Posterior cingulate gyrus (tissue), 11 donors: ENCODE results near the gene FMNL2.

Experiments
- DNase-seq, 10 donors: peaks; one replicate each; pipeline versions ENCODE4 v3.0.0 to v3.0.0-alpha.2; 2020 to 2021; ENCODE audit warnings: mixed read lengths in 3 of 10
- intact Hi-C: fragments of 100-400 bp; cut with DNase I; formaldehyde crosslinking; loops from one replicate; pipeline ENCODE4 v1.15.1; 2023

The FMNL2 gene

DNA sequence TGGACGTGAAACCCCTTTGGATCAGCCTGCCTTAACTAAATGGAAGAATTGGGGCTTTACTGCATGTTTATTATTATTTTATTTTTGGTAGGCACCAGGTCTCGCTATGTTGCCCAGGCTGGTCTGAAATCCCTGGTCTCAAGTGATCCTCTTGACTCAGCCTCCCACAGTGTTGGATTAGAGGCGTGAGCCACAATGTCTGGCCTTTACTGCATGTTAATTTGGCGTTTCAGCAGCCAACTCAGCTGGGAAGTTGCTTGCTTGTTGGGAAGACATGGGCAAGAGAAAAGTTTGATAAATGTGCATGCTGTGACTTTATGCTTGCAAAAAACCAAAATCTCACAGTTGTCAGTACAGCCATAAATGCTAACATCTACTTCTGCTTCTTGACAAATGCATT, 105.1 kb downstream of the FMNL2 start:
- intact Hi-C loops: no loop called here
- DNase-seq: no peak

DNA sequence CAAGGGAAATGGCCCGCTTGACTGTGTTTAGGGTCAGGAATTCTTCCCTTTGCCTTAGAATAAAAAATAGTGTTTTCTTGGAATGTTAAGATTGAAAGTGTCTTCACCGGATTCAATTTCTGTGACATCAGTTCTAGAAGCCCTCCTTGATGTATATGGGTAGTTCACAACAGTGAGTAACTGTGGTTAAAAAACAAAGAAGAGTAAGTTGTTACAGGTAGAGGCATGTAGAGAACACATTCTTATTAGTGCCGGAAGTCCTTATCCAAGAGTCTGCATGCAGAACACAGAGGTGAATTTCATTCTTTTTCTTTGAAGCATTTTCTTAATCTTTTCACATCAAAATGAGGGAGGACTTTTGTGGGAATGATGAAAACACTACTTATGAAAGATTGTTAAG, 105.5 kb downstream of the FMNL2 start:
- intact Hi-C loops: no loop called here
- no peak for DNase-seq

DNA sequence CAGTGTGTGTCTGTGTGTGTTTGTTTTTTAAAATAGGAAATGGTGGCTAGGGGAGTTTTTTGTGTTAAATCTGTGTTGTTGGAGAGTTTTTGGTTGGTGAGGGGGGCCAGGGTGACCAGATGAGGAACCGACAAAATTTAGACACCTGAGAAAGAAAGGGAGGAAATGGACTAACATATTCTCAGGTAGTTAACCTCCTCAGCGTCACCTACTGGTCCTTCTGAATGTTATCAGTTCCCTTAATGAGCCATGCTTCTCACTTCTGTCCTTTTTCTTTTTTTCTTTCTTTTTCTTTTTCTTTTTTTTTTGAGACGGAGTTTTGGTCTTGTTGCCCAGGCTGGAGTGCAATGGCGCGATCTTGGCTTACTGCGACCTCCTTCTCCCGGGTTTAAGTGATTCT, 107.0 kb downstream of the FMNL2 start:
- DNase-seq: no peak
- intact Hi-C loops: no loop called here

DNA sequence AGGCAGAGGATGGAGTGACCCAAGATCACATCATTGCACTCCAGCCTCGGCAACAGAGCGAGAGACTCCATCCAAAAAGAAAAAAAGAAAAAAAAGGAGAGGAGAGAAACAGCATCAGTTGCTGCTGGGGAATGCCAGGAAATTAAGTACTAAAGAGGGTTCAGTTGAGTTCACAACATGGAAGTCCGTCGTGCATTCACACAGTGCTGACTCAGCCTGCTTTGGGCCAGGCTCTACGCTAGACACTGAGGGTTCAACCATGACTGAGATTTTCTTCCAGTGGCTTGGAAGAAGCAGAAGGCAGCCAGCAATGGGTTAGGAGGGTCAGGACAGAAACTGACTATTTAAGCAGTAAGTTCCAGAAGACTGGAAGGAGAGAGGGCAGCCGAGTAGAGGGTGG, 108.8 kb downstream of the FMNL2 start:
- intact Hi-C loops: no loop called here
- DNase-seq: no peak

DNA sequence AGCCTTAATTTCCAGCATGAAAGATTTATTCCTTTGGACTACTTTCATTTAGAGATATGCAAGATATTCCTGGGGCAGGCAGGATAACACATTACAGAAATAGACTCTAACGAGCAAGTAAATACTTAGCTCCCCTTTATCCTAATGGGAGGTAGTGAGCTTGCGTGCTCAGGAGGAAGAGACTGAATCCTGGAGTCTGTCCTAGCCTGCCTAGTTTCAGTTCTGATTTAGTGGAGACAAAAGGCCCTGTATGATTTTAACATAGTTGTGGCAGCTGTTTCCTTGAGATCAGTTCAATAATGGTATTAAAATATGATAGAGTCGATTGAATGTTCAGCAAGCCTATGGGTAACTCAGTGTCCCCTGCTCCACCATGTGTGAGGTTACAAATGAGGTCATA, 109.5 kb downstream of the FMNL2 start:
- no peak for DNase-seq
- intact Hi-C loops: no loop called here

DNA sequence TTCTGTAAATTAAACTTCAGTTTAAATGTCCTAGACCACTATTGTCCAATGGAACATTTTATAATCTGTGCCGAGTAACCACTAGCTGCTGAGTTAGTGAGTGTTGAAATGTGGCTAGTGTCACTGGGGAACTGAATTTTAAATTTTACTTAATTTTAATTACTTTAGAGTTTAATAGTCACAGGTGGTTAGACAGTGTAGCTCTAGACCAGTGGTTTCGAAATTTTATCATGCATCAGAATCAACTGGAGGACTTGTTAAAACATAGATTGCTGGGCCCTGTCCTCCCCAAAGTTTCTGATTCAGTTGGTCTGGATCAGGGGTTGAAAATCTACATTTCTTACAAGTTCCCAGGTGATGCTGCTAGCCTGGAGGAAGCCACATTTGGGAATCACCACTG, 110.4 kb downstream of the FMNL2 start:
- intact Hi-C loops: no loop called here
- DNase-seq: no peak

DNA sequence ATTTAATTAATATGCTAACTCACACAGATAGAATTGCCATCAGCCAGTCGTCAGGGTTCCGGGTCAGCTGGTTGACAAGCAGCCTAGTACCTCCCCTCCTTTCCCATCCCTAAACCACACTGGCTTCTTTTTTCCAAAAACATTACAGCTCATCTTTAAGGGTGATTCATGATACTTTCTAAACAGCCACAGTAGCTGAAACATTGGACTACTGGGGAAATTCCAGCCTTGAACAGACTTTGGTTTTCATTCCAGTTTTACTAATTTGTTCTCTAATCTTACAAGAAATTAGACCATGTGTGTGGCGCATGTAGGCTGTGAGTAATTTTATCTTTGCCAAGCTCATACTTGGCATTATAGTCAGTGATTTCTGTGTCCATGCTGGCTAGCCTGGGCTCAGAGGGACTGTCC, 110.8 kb downstream of the FMNL2 start:
- DNase-seq: no peak
- intact Hi-C loops: no loop called here

DNA sequence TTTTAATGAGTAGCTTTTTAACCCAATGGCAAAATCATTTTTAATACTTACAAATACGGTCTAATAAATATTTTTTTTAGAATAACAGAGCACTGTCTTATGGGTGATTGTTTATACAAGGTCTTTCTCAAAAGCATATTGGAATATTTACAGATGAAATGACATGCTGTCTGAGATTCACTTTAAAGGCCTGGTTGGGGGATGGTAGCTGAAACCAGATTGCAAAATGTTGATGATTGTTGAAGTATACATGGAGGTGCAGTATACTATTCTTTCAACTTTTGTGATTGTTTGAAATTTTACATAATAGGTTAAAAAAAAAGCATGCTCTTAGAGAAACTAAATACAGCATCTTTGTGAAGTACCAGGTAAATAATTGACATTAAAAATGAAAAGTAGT, 111.2 kb downstream of the FMNL2 start:
- no peak for DNase-seq
- intact Hi-C loops: no loop called here

DNA sequence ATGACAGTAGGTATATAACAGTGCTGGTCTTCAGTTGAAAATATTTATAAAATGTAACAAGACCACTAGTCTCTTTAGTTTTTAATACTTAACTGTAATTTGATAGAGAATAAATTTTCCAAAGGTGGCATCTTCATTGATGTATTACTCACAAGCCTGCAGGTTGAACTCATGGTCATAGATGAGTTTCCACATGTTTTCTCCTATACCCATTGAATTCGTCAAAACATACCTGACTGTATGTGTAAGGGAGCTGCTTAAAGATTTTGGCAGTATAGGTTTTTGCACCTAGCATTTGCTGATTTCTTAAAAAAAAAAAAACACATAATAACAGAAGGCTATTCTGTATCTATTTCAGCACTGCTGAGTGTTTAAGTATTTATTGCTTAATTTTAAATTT, 112.9 kb downstream of the FMNL2 start:
- no peak for DNase-seq
- intact Hi-C loops: no loop called here

DNA sequence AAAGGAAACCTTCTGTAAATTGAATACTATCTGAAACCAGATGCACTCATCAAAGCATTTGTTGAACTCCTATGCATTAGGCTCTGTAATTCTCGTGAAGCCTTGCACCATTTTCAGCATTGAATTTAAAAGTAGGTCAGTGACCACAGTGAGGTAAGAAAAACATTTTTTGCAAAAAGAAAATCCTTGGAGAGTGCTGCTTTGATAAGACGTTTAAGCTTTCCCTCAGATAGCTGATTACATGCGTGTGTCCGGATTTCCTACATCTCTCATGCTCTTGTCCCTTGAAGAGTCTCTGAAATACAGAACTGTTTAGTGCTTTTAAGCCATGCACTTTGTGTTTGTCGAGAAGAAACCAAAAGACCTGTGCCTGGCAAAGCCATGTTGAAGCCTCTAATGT, 113.6 kb downstream of the FMNL2 start:
- DNase-seq: no peak
- intact Hi-C loops: no loop called here

DNA sequence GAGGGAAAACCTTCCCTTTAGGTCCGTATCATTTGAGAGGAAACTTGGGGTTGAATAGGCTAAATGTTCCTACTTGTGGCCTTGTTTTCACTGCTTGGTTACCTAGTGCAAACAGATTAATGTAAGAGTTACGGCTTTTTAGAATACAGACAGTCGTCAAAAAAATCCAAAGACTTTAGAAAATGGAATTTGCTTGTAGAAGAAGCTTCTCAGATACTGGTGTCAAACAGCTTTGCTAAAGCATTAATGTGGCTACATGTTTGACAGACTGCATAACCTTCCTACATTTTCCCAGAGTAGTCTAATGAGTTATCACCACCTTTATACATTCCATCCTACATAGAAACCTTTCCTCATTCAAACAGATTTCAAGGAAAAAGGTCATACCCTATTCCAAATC, 114.6 kb downstream of the FMNL2 start:
- no peak for DNase-seq
- intact Hi-C loops: no loop called here

DNA sequence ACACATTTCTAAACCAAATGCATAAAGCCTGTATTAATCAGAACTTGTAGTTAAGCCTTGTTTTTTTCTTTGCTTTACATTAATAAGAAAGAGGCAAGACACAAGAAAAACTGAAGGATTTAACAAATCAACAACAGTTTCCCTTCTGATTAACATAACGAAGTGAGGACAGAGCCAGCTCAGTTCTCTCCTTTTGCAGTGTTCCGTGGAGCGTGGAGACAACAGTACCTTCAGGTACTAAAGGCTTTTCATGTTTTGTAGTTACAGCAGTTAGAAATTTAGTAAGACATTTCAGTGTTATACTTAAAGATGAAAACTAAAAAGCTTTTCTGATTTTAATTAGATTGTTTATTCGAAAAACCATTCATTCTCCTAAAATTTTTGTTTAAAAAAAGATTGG, 115.2 kb downstream of the FMNL2 start:
- DNase-seq: no peak
- intact Hi-C loops: loop anchor here (5.0 kb wide), 1 partner anchor 113 kb away; the partner anchor contains the start of gene FMNL2

DNA sequence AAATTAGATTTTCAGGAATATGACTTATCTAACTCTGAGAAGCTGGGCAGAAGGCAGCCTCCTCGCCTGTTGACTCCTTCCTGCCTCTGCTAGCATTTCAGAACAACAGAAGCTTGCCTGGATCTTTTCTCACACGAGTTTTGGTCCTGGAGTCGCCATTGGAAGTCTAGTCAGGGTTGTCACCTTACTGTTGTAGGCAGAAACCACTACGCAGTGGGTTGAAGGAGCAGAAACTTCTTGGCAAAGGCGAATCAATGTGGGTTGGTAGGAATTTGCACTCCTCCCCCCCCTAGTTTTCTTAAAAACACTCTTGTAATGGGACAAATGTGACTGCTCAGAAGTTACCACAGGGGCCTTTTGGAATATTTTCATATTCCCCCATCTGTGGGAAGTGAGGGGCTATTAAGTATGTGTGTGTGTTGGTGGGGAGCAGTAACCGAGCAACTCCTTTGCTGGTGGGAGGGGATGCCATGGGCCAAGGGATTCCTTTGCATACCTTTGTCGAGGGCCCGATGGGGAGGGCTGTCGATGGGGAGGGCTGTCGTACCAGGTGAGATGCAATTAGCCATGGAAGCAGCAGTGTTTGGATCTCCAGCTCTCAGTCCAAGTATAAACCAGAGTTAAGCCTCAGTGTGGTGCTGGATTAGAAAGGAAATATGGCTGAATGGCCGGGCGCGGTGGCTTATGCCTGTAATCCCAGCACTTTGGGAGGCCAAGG, 117.4 kb downstream of the FMNL2 start:
- no peak for DNase-seq
- intact Hi-C loops: loop anchor here (5.0 kb wide), 1 partner anchor 115 kb away; the partner anchor contains the start of gene FMNL2

DNA sequence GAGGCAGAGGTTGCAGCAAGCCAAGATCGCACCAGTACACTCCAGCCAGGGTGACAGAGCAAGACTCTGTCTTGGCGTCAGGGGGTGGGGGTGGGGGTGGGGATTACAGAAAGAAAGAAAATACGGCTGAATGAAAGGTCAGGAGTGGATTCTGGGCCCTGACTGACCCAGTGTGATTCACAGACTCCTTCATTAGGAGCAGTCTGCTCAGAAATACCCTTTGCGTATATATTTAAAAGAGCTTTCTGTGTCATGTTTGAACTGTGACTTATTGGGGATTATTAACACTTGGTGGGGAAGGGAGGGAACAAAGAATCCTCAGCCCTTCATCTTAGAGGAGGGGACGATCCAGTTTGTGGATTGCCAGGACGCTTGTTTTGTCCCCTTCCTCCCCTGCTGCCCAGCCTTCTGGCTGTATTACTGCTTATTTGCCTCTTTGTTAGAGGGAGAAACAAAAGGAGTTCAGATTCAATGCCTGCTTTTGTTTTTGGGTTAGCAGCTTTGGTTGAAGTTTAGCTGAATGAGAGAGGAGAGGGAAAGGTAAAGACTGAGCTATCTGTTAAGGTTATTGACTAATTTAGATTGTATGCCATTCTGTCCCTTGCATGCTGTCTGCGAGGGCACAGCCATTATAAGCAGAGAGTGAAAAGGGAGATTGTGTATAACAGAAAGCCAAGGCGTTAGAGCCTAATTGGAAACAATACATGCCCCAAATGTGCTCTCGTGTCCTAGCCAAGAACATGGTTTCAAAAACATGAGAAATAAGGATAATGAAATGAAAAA, 118.3 kb downstream of the FMNL2 start:
- intact Hi-C loops: loop anchor here (5.0 kb wide), 1 partner anchor 116 kb away; the partner anchor contains the start of gene FMNL2

DNA sequence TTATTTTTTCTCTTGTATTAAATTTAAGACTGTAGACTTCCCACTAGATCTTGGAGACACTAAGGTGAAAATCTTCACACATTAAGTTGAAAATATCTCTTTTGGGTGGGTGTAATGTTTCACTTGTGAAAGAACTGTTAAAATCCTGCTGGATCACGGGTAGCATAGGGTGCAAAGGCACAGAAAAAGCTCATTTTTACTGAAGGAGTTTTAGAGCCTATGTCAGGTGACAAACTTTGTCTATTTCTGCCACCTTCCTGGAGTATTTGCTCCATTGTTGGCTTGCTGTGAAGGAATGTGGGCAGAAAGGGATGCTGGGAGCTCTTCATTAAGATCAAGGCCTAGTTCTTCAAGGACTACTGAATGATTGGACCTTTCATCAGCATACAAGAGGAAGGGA, 119.4 kb downstream of the FMNL2 start:
- DNase-seq: no peak
- intact Hi-C loops: loop anchor here (5.0 kb wide), 1 partner anchor 117 kb away; the partner anchor contains the start of gene FMNL2

More for the DNA sequence above, 118.3 kb downstream of the FMNL2 start:
- DNase-seq: peak in 3 of 10 donors; percentile 50 to 90 (median 53)

DNA sequence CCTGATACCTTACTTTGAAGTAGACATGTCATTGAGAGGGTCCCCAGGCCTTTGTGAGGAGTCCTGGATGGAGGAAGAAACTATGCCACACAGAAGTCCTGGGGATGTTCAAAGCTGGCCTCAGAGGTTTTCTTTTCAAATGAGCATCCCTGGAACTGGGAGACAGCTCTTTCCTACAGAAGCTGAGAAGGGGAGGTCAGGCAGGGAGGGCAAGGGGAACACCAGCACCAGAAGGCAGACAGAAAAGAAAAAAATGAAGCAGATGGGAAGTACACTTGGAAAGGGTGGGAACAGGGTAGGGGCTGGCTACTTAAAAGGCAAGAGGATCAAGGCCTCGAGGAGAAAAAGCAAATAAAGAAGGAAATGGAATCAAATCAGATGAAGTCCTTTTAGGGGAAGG, 120.0 kb downstream of the FMNL2 start:
- no peak for DNase-seq
- intact Hi-C loops: loop anchor here (5.0 kb wide), 1 partner anchor 118 kb away; the partner anchor contains the start of gene FMNL2

DNA sequence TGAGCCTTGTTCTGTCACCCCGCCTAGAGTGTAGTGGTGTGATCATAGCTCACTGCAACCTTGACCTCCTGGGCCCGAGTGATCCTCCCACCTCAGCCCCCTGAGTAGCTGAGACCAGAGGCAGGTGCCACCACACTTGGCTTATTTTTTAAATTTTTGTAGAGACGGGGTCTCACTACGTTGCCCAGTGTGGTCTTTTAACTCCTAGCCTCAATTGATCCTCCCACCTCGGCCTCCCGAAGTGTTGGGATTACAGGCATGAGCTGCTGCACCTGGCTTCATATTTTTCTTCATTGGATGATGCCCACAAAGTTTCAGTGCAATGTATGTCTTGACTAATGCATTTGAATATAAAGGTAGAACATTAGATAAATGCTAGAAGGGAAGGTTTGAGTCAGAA, 120.8 kb downstream of the FMNL2 start:
- intact Hi-C loops: no loop called here
- DNase-seq: no peak

DNA sequence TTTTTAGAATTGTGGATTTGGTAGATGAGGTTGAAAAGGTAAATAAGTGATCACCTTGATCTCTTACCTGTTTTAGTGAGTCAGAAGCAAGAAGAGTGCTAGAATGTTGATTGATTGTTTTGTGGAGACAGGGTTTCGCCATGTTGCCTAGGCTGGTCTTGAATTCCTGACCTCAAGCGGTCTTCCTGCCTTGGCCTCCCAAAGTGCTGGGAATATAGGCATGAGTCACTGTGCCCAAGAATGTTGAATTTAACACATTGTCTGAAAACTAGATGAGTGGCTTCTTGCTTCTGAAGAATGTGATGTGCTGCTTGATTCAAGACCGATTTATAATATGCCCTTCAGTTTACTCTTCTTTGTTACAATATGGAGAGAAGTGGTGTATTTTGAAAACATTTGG, 121.3 kb downstream of the FMNL2 start:
- intact Hi-C loops: no loop called here

DNA sequence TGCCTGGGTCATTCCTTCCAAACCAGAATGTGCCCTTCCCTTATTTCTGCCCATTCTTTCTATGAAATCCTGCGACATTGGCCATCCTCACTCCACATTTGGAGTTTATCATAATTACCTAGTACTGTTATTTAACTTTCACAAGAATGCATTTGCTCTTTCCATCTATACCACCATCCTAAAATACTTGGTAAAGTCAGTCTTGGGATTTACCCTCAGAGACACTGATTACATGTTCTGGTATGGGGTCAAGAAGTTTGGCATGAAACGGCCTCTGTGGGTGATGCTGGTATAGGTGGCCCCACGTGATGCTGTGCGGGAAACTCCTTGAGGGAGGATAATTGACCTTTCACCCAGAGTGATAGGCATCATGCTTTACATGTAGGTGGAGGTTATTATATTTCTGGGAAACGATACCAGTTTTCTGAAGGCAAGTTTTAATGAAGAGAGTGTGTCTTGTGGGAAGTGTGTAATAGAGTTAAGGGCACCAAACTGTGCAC, 123.5 kb downstream of the FMNL2 start:
- intact Hi-C loops: no loop called here
- DNase-seq: no peak

More for the DNA sequence above, 121.3 kb downstream of the FMNL2 start:
- DNase-seq: no peak

DNA sequence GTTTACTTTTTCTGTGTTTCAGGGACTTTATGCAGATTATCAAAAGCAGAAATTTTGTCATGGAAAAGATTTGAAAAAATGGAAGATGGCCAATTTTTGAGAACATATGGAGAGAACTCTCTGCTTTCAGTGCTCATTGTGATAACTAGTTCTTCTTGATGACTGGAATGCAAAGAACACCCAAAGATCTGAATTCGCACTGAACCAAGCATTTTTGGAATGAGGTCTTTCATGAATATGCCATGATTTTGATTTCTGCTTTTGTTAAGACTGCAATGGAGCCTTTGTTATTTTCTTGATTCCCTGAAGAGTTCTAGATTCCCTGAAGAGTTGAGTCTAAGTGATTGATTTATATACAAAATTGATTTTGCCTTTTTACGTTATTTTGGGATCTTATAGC, 124.1 kb downstream of the FMNL2 start:
- intact Hi-C loops: no loop called here
- no peak for DNase-seq

DNA sequence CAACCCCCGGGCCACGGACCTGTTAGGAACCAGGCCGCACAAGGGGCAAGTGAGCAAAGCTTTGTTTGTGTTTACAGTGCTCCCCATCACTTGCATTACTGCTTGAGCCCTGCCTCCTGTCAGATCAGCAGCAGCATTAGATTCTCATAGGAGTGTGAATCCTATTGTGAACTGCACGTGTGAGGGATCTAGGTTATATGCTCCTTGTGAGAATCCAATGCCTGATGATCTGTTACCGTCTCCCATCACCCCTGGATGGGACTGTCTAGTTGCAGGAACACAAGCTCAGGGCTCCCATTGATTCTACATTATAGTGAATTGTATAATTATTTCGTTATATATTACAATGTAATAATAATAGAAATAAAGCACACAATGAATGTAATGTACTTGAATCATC, 125.6 kb downstream of the FMNL2 start:
- intact Hi-C loops: no loop called here
- no peak for DNase-seq

DNA sequence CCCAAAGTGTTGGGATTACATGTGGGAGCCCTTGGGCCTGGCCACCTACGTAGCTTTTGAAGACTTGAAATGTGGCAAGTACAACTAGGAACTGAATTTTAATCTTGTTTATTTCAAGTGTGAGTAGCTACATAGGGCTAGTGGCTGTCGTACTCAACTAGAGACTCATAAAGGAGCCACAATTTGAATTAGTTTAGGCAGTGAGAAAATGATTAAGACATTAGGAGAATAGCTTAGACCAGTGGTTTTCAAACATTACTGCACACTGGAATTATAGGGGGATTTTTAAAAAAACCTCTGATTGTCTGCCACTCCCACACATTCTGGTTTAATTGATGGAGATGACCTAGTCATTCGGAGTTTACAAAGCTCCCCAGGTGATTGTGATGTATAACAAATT, 127.1 kb downstream of the FMNL2 start:
- no peak for DNase-seq
- intact Hi-C loops: no loop called here
